COLO668 (cell line): ENCODE data around the gene CCDC120.

Experiments
- DNase-seq: peaks from one replicate; lab custom pipeline; 2025; ENCODE audit not compliant: unreplicated experiment; lab: John Stamatoyannopoulos, UW

Gene CCDC120

DNA sequence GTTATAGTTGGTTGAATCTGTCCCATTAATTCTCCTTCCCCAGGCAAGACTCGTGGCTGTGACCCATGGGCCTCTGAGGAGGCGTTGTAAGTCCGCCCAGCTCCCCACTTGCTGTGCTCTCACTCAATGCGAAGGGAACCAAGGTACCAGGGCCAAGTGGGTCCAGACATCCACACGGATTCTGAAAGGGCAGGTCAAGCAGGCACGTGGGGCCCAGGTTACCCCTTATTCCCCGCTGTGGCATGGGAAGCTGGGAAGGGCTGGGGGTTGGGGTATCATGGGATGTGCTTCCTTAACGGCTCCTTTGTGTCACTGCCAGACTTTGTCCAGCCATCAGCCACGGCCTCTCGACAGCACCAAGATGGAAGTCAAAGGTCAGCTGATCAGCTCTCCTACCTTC is 3.1 kb downstream of the CCDC120 start:
- no peak for DNase-seq

DNA sequence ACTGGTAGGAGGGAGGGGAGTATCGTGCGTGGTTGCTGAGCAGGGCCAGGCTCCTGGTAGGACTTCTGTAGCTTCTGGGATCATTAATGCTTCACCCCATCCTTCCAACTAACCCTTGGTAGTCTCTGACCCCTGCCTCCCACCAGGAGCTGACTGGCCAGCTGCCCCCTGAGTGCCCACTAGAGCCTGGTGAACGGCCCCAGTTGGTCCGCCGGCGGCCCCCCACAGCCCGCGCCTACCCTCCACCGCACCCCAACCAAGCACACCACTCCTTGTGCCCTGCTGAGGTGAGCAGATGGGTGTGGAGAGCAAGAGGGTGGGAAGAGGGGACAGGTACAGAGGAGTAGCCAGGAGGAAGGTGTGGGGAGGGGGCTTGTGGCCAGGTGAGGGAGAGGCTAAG is 4.9 kb downstream of the CCDC120 start:
- no peak for DNase-seq

DNA sequence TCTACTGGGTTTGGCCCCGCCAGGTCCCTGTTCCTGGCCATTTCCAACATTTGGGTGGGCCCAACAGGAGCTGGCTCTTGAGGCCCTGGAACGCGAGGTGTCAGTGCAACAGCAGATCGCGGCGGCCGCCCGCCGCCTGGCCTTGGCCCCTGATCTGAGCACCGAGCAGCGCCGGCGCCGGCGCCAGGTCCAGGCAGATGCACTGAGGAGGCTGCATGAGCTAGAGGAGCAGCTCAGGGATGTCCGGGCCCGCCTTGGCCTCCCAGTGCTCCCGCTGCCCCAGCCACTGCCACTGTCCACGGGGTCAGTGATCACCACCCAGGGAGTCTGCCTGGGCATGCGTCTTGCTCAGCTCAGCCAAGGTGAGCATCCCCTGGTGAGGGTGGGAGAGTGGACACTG is 5.5 kb downstream of the CCDC120 start:
- no peak for DNase-seq

DNA sequence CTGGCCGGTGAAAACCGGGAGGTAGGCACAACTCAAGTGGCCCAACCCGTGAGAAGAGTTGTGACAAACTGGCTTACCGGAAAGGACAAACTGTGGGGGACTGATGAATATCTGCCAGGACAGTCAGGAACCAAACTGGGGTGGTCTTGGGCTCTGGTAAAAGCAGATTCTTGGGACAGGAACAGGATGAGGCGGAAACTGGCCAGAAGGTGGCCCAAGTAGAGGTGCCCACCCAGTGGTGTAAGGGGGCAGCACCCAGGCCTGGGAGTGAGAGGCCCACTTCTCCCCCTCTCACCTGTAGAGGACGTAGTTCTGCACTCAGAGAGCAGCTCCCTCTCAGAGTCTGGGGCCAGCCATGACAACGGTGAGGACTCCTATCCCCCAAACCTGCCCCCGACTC is 5.9 kb downstream of the CCDC120 start:
- no peak for DNase-seq

DNA sequence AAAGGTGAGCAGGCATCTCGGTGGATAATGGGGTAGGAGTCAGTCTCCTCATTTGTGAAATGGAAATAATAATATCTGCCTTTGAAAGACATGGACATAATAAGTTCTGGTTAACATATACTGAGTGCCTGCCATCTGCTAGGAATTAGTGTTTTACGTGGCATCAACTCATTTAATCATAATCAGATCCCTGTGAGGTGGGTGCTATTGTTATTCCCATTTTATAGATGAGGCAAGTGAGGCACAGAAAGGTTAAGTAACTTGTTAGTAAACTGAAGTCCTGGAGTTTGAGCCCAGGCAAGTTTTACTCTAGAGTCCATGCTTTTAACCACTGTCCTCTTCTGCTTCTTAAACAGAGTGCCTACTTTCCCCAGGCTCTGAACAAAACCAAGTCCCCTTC is 7.5 kb downstream of the CCDC120 start:
- no peak for DNase-seq

DNA sequence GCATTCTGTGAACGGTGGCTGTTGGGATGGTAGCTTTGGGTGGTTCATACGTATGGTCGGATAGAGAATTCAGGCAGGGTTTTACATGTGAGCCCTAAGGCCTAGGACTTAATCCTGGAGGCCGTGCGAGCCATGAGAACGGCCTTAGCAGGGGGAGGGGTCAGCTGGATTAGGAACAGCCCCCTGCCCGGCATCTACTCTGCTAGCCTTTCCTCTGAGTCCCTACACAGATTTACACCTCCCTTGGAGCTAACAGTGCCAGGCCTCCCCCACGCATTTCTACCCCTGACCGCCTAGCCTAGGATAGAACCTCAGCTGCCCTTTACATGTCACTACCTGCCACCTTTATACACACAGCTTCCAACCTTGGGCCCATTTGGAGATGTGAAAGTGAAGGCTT is 7.9 kb downstream of the CCDC120 start:
- no peak for DNase-seq

DNA sequence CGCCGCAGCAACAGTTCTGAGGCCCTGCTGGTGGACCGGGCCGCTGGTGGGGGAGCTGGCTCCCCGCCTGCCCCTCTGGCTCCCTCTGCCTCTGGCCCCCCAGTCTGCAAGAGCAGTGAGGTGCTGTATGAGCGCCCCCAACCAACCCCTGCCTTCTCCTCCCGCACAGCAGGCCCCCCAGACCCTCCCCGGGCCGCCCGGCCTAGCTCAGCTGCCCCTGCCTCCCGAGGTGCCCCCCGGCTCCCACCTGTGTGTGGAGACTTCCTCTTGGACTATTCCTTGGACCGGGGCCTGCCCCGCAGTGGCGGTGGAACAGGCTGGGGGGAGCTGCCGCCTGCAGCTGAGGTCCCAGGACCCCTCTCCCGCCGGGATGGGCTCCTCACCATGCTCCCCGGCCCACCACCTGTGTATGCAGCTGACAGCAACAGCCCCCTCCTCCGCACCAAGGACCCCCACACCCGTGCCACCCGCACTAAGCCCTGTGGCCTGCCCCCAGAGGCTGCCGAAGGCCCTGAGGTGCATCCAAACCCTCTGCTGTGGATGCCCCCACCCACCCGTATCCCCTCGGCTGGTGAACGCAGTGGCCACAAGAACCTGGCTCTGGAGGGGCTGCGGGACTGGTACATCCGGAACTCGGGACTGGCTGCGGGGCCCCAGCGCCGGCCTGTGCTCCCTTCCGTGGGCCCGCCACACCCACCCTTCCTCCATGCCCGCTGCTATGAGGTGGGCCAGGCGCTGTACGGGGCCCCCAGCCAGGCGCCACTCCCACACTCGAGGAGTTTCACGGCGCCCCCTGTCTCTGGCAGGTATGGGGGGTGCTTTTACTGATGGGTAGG is 8.7 kb downstream of the CCDC120 start:
- no peak for DNase-seq

DNA sequence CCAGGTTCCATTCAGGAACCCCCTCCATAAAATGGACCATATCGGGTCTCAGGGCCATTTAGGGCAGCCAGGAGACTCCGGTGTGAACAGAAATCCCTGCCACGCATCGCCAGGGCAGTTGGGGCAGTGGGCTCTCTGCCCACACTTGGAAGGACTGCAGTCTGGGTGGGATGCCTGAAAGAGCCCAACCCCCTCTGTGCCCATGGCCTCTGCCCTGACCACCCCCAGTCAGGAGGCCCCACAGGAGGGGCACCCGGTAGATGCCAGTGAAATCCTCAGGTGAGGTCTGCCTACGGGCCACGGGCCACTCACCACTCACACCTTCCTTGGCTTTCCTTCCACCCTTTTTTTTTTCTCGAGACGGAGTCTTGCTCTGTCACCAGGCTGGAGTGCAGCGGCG is 10.2 kb downstream of the CCDC120 start:
- no peak for DNase-seq

DNA sequence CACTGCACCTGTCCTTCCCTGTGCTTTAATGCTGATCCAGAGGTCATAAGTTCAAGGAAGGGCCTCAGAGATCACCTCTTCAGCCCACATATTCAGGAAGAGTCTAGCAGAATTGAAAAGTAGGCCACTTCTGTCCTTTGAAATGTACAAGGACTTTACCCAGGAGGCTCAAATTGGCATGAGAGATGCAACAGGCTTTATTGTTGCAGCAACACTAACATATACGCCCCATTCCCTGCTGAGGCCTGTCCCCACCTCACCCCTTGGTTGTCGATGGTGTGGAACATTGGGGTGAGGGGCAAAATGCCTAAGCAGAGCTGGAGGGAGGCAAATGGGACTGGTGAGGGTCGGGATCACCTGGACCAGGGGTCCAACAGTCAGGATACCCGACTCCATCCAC is 12.2 kb downstream of the CCDC120 start:
- no peak for DNase-seq

DNA sequence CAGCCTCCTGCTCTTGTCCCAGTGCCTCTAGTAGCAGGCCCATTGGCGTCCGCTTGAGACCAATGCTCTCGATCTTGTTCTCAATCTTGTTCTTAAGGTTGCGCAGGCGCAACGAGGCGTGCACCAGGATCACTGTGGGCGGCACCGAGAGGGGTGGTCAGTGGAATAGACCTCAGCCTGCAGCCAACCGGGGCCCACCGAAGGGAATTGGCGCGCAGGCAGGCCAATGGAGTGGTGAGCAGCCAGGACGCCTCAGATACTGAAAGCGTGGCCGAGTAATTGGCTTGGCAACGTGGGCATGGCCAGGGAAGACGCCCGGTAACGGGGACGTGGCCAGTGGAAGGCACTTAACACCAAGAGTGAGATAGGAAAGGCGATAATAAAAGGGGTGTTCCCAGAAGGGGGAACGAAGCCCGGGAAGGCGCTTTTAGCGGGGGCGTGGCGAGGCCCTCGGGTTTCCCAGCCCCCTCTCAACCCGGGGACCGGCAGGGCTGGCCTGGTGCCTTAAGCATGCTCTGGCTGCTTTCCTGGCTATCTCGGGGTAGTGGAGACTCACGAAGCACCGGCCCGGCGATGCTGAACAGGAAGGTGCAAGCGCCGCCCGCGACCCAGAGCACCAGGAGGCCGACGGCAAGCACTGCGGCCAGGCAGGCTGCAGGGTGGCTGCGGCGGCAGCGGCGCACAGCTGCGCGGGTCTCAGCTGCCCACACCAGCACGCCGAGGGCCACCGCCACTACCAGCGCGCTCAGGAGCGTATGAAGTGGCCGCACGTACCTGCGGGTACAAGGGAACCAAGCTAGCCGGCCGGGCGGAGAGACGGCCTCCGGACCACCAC is 13.3 kb downstream of the CCDC120 start:
- DNase-seq: peak; percentile 33

DNA sequence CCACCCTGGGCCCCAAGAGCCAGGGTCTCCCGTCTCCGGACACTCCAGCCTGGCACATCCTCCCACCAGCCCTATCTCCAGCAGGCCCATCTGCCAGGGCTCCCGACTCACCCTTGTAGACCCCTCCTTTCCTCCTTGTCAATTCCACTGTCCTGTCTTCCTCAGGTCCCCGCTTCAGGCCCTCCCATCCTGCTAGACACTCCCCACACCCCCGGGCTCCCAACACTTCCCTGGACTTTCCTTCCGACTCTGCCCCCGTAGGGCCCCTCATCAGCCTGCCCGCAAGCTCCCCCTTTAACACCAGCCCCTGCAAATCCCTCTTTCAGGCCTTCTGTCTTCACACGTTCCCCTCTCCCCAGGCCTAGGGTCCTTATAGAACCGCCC is 13.9 kb downstream of the CCDC120 start:
- DNase-seq: no peak

DNA sequence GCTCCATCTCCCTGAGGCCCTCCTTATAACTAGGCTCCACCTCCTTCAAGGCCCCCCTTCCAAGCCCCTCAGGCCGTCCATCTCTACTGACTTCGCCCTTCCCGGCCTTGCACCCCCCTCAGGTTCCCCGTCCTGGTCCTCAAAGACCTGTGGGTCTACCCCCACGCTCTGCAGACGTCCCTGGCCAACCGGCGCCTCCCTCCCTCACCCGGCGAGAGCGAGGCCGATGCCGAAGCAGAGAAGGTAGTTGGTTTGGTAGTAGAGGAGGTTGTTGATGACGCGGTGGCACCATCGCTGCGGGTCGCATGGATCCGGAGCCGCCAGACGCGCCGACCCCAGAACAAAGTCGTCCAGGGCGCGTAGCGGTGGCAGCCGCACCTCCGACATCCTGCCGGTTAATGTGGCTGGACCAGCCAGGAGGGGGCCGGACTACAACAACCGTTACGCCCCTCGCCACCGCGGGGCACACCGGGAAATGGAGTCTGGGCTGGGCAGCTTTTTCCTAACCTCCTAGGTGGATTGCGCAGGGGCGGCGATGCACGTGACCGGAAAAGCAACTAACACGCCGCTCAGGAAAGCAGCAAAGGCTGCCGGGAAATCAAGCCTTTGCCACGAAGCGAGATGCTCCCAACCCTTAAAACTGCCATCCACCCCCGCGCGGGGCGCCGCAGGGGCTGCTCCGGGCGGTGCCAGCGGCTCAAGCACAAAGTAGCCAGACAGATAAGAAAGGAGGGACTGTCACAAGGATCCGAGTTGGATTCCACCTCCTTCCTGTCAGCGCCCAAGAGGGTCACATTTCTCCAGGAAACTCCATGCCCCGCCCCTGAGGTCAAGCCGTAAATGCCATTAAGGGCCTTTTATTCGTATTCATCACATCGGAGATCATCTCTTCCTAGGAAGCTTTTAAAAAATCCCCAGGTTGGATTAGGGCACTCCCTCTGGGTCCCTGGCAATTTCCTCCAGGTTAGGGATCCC is 15.1 kb downstream of the CCDC120 start, which contains the start of gene PRAF2:
Gene PRAF2 (minus strand): TSS at position 402 of the 975 bp plus-strand sequence. CDS start 15 bp downstream, at position 387.
- DNase-seq: peak; percentile 94

DNA sequence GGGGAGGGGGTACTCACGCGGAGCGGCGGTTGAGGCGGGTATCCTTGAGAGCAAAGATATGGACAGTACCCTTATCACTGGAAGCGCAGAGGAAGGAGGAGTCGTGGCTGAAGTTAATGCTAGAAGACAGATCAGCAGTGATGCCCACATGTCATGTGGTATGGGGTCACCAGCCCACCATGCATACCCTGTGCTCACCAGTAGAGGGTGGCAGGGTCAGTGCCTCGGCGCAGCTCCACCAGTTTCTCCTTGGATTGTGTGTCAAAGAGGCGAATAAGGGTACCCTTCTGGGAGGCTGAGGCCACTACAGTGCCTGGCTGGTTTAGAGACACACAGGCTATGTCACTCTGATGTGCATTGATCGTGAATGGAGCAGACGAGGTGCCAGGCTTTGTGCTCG is 16.5 kb downstream of the CCDC120 start:
- no peak for DNase-seq

DNA sequence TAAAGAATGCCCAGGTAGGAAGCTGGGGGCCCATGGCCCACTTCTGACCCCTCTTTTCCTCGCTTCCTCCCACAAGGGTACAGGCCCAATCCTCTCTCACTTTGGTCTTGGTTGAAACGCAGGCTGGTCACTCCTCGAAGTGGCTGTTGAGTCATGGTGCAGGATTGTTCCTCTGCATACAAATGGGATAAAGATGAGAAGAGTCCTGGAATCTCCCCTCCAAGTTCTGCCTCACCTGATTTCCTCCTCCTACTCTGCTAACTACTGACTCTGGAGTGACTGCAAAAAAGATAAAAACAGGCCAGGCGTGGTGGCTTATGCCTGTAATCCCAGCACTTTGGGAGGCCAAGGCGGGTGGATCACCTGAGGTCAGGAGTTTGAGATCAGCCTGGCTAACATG is 19.1 kb downstream of the CCDC120 start:
- no peak for DNase-seq

DNA sequence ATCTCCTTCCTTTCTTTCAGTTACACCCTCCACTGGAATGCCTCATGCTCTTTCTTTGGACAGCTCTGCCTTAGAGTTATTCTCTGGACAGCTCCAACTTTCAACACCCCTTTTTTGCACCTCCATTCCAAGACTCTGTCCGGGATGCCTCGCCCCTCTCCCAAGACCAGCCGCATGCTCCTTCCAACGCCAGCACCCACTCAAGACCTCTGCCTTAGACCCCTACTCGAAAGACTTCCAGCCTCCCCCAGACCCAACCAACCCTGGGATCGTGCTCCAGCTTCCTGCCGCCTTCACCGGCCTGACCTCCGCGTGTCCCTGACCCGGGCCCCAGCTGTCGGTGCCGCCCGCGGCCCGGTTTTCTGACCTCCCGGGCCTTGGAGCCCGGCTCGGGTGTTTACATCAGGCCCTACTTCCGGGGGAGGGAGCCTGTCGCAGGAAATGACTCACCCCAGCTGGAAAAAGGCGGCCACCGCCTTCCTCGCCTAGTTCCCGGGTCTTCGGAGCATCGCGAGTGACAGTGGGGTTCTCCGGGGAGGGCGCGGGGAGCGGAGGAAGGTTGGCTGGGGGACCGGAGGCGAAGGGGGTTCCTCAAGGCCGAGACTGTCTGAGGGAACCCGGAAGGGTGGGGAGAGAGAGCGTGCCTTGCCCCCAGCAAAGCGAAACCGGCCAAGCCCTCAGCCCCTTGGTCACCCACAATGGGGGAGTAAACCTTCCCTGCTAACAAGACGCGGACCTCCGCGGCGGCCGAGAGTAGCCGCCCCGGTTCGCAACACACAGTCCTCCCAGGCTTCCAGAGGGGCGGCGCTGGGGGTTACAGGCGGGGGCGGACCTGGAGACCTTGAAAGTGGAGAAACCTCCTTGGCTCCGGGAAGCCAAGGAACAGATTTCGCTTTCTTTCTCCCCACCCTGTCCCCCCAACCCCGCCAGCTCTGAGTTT is 21.0 kb downstream of the CCDC120 start, which contains the start of gene WDR45:
Gene WDR45 (minus strand): TSS at position 399 of the 940 bp plus-strand sequence. CDS start 1,792 bp downstream, outside the sequence.
- peak; percentile 69 for DNase-seq

DNA sequence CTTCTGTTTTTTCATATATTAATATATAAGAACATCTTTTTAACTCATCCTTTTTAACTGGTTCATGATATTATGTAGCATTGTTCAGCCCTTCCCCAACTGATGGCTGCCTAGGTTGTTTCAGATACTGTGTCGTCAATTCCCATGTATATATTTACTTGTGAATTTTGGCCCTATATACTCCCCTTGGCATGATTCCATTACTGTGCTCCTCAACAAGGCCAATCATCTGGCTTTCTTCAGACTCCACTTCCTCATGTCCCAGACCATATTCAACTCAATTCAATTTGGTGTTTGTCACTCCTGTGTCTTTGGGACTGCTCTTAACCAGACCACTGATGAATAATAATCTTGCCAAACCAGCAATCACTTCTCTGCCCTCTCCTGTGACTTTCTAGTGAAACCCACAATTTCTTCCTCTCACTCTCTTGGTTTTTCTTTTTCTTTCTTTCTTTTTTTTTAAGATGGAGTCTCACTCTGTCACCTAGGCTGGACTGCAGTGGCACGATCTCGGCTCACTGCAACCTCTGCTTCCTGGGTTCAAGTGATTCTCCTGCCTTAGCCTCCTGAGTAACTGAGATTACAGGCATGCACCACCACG is 23.6 kb downstream of the CCDC120 start:
- DNase-seq: no peak

DNA sequence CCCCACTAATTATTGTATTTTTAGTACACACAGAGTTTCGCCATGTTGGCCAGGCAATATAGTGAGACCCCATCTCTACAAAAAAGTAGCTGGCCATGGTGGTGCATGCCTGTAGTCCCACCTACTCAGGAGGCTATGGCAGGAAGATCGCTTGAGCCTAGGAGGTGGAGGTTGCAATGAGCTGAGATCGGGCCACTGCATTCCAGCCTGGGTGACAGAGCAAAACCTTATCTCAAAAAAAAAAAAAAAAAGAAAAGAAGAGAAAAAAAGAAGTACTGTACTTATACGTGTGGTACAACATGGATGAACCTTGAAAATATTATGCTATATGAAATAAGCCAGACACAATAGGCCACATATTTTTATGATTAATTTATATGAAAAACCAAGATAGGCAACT is 30.8 kb downstream of the CCDC120 start:
- DNase-seq: no peak

DNA sequence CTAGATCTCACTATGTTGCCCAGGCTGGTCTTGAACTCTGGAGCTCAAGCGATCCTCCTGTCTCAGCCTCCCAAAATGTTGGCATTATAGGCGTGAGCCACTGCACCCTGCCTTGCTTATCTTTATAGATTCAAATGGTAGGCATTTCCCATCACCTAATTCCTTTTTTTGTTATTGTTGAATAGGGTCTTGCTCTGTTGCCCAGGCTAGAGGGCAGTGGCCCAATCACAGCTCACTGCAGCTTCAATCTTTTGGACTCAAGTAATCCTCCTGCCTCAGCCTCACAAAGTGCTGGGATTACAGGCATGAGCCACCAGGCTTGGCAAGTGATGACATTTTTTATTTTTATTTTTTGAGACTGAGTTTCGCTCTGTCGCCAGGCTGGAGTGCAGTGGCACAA is 37.6 kb downstream of the CCDC120 start:
- DNase-seq: no peak
